H9 (cell line): ENCODE measurements around the gene SLCO3A1. TPM values are rescaled to one million over a fixed set of nuclear protein-coding genes. Genes with fewer than 3 reads are reported as not detected.

ENCODE experiments used
- DNase-seq: peaks from one replicate; pipeline ENCODE4 v3.0.0-alpha.2; 2017
- H2AFZ ChIP-seq: one replicate; pipeline ENCODE4 v1.6.1; 2013; ENCODE audit warnings: mild to moderate bottlenecking, low read length, control low read depth, moderate library complexity
- H2AK5ac ChIP-seq: 2 replicates; pipeline ENCODE4 v1.6.1; 2013; ENCODE audit warnings: low read length, control low read depth, mixed read lengths; ENCODE audit not compliant: insufficient read length
- H2BK120ac ChIP-seq: one replicate; pipeline ENCODE4 v1.6.1; 2013; ENCODE audit warnings: low read depth, mild to moderate bottlenecking, low read length, control low read depth, inconsistent platforms; ENCODE audit not compliant: poor library complexity, severe bottlenecking
- H2BK12ac ChIP-seq: 2 replicates; pipeline ENCODE4 v1.6.1; 2013; ENCODE audit warnings: low read length, control low read depth, mixed read lengths, low read depth; ENCODE audit not compliant: insufficient read length
- H2BK15ac ChIP-seq: 2 replicates; pipeline ENCODE4 v1.6.1; 2013; ENCODE audit warnings: low read depth, low read length, control low read depth
- H2BK20ac ChIP-seq: one replicate; pipeline ENCODE4 v1.6.1; 2013; ENCODE audit warnings: low read depth, mild to moderate bottlenecking, low read length, control low read depth, inconsistent platforms; ENCODE audit not compliant: poor library complexity, severe bottlenecking
- H2BK5ac ChIP-seq: 2 replicates; pipeline ENCODE4 v1.6.1; 2013; ENCODE audit warnings: low read length, control low read depth, mixed read lengths; ENCODE audit not compliant: insufficient read length
- H3K14ac ChIP-seq: 2 replicates; pipeline ENCODE4 v1.6.1; 2013; ENCODE audit warnings: low read length, control low read depth; ENCODE audit not compliant: insufficient read depth
- H3K18ac ChIP-seq: 2 replicates; pipeline ENCODE4 v1.6.1; 2013; ENCODE audit warnings: low read depth, mild to moderate bottlenecking, mixed read lengths, low read length, control low read depth; ENCODE audit not compliant: insufficient read length
- H3K23ac ChIP-seq: 2 replicates; pipeline ENCODE4 v1.6.1; 2013; ENCODE audit warnings: low read length, control low read depth, mixed read lengths, low read depth; ENCODE audit not compliant: insufficient read length
- H3K23me2 ChIP-seq: 2 replicates; pipeline ENCODE4 v1.6.1; 2013; ENCODE audit warnings: low read depth, mild to moderate bottlenecking, mixed read lengths, low read length, control low read depth; ENCODE audit not compliant: insufficient read length, poor library complexity, severe bottlenecking
- H3K27ac ChIP-seq: 2 replicates; pipeline ENCODE4 v1.5.1; 2013; ENCODE audit warnings: low read length, control low read depth, mixed read lengths, low read depth; ENCODE audit not compliant: insufficient read length
- H3K27me3 ChIP-seq: 2 replicates; pipeline ENCODE4 v1.6.1; 2013; ENCODE audit warnings: low read length, control low read depth, inconsistent platforms; ENCODE audit not compliant: insufficient read depth
- H3K4ac ChIP-seq: 2 replicates; pipeline ENCODE4 v1.6.1; 2013; ENCODE audit warnings: low read depth, mild to moderate bottlenecking, control low read depth, inconsistent platforms, low read length, moderate library complexity
- H3K4me1 ChIP-seq: 2 replicates; pipeline ENCODE4 v1.6.1; 2013; ENCODE audit warnings: low read length, control low read depth, inconsistent platforms; ENCODE audit not compliant: insufficient read depth
- H3K4me2 ChIP-seq: 2 replicates; pipeline ENCODE4 v1.6.1; 2013; ENCODE audit warnings: low read length, control low read depth, mixed read lengths; ENCODE audit not compliant: insufficient read length, insufficient read depth
- H3K56ac ChIP-seq: 2 replicates; pipeline ENCODE4 v1.6.1; 2013; ENCODE audit warnings: low read depth, mild to moderate bottlenecking, mixed read lengths, low read length, control low read depth; ENCODE audit not compliant: insufficient read length
- H3K79me1 ChIP-seq: 2 replicates; pipeline ENCODE4 v1.6.1; 2013; ENCODE audit warnings: low read depth, mild to moderate bottlenecking, moderate library complexity, low read length, control low read depth, inconsistent platforms; ENCODE audit not compliant: insufficient read depth, poor library complexity, severe bottlenecking
- H3K79me2 ChIP-seq: 2 replicates; pipeline ENCODE4 v1.6.1; 2013; ENCODE audit warnings: low read length, control low read depth, inconsistent platforms; ENCODE audit not compliant: insufficient read depth
- H3K9ac ChIP-seq: 2 replicates; pipeline ENCODE4 v1.6.1; 2013; ENCODE audit warnings: low read length, control low read depth, mixed read lengths; ENCODE audit not compliant: insufficient read length; ENCODE audit errors: extremely low read depth
- H3K9me3 ChIP-seq: one replicate; pipeline ENCODE4 v1.6.1; 2013; ENCODE audit warnings: low read depth, low read length, inconsistent platforms; ENCODE audit not compliant: control insufficient read depth
- H3T11ph ChIP-seq: one replicate; pipeline ENCODE4 v1.6.1; 2013; ENCODE audit warnings: mild to moderate bottlenecking, low read length, control low read depth, inconsistent platforms
- H4K20me1 ChIP-seq: one replicate; pipeline ENCODE4 v1.6.1; 2013; ENCODE audit not compliant: control insufficient read depth, insufficient read length, insufficient read depth
- H4K5ac ChIP-seq: 2 replicates; pipeline ENCODE4 v1.6.1; 2013; ENCODE audit warnings: low read depth, mild to moderate bottlenecking, mixed read lengths, low read length, control low read depth; ENCODE audit not compliant: insufficient read length
- H4K8ac ChIP-seq: replicated peaks from 2 replicates; pipeline ENCODE4 v1.6.1; 2013; ENCODE audit warnings: low read length, control low read depth, mixed read lengths, low read depth; ENCODE audit not compliant: insufficient read length
- H4K91ac ChIP-seq: 2 replicates; pipeline ENCODE4 v1.6.1; 2013; ENCODE audit warnings: low read depth, mild to moderate bottlenecking, moderate library complexity, mixed read lengths, low read length, control low read depth; ENCODE audit not compliant: insufficient read length
- H3K27ac Mint-ChIP-seq, 3 experiments: 2 replicates in 2 of 3; 3 replicates in 1 of 3; pipeline ENCODE4 v1.8.0; 2020 to 2021; ENCODE audit warnings: mixed read lengths in 3 of 3, mild to moderate bottlenecking in 1 of 3, moderate library complexity in 1 of 3
- H3K27me3 Mint-ChIP-seq: 2 replicates; pipeline ENCODE4 v1.8.0; 2021; ENCODE audit warnings: low read depth, mild to moderate bottlenecking, moderate library complexity, mixed read lengths
- H3K36me3 Mint-ChIP-seq, 3 experiments: 2 replicates in 2 of 3; 3 replicates in 1 of 3; pipeline ENCODE4 v1.8.0; 2020 to 2021; ENCODE audit warnings: low read depth in 3 of 3, mixed read lengths in 3 of 3; ENCODE audit not compliant: insufficient read depth in 1 of 3
- H3K4me1 Mint-ChIP-seq, 2 experiments: 2 replicates each; pipeline ENCODE4 v1.8.0; 2020; ENCODE audit warnings: mixed read lengths in 2 of 2
- H3K4me3 Mint-ChIP-seq, 2 experiments: 2 replicates in 1 of 2; 3 replicates in 1 of 2; pipeline ENCODE4 v1.8.0; 2020 to 2021; ENCODE audit warnings: mild to moderate bottlenecking in 2 of 2, mixed read lengths in 2 of 2, moderate library complexity in 1 of 2
- H3K9me3 Mint-ChIP-seq, 2 experiments: 2 replicates in 1 of 2; 3 replicates in 1 of 2; pipeline ENCODE4 v1.8.0; 2020; ENCODE audit warnings: mild to moderate bottlenecking in 2 of 2, mixed read lengths in 2 of 2, moderate library complexity in 1 of 2
- CTCF ChIP-seq: fragments of 200-600 bp; sonication (generic); conservative IDR thresholded peaks from 3 replicates; pipeline ENCODE4 v1.8.0; 2021; ENCODE audit warnings: antibody characterized with exemption, mild to moderate bottlenecking
- WGBS: extraction: QIAGEN DNeasy Blood & Tissue Kit; methylation state at CpG from one replicate; pipeline ENCODE4 v1.1.7; 2013; ENCODE audit warnings: missing lambda C conversion rate, low lambda C conversion rate, mixed read lengths; ENCODE audit not compliant: insufficient read length; ENCODE audit errors: extremely low coverage; 5-methylcytosine and 5-hydroxymethylcytosine counted together
- total RNA-seq: library from RNA; stranded (reverse); gene quantifications from 2 replicates; pipeline ENCODE4 v1.2.1, GENCODE V29; 2021

SLCO3A1 gene
- total RNA-seq, 1 experiment from 2014 or later: 9.4 TPM

- Histone ChIP-seq H4K5ac (no peak overlapping the region), H3K27me3 (no peaks in the 10 kb centered on the region), H3K79me1 (no peaks in the 10 kb centered on the region), H3K56ac (no peak overlapping the region), H3K18ac (no peak overlapping the region), H2BK20ac (no peak overlapping the region), H2BK5ac (no peak overlapping the region), H3K4ac (no peak overlapping the region), H3K9ac (no peak overlapping the region), H3K23ac (no peak overlapping the region), H2AK5ac (no peak overlapping the region), H4K91ac (peak overlapping the region; percentile 53), H3K27ac (no peak overlapping the region), H4K20me1 (no peaks in the 10 kb centered on the region), H3K14ac (no peak overlapping the region), H4K8ac (no peak overlapping the region), H2BK120ac (no peak overlapping the region), H2AFZ (no peak overlapping the region), H3K4me2 (no peak overlapping the region), H3T11ph (no peak overlapping the region), H2BK15ac (no peak overlapping the region), H2BK12ac (no peak overlapping the region), H3K23me2 (no peaks in the 10 kb centered on the region), H3K79me2 (no peaks in the 10 kb centered on the region), H3K9me3 (no peaks in the 10 kb centered on the region), H3K4me1 (peaks cover 11% of the 10 kb centered on the region)
- Mint-ChIP-seq H3K9me3 (peaks cover 12 to 15% of the 10 kb centered on the region in 2 experiments; a peak in 4 of 5 replicates), H3K36me3 (peaks cover 8 to 14% (median 9%) of the 10 kb centered on the region in 3 experiments; a peak in 5 of 7 replicates), H3K4me1 (peaks cover 26 to 38% of the 10 kb centered on the region in 2 experiments), H3K27me3 (peaks cover 2% of the 10 kb centered on the region; the same call in 1 of the 2 replicates), H3K4me3 (no peak overlapping the region), H3K27ac (no peak overlapping the region)
- WGBS: no CpG with 5 or more reads among the region's 2 CpGs
- DNase-seq: no peak
- no peak for TF ChIP-seq CTCF
These were observed 182.5 kb downstream of the SLCO3A1 start for GRCh38 chr15:92035961-92036360.
